Adrenal gland (tissue), 5 donors: ENCODE data around the gene HPSE2.

Experiments
- POLR2A ChIP-seq, 2 donors: fragments of 450-650 bp; IDR thresholded peaks; one replicate each; pipeline ENCODE4 v1.6.1; 2017; ENCODE audit warnings: antibody characterized with exemption in 2 of 2, mild to moderate bottlenecking in 2 of 2, moderate library complexity in 1 of 2
- TF ChIP-seq, protein P1 (sequence below), 6 experiments: fragments of 450-650 bp in 4 of 6; fragments of 200-600 bp in 2 of 6; sonication (generic) in 1 of 6; IDR thresholded peaks; 1 replicate in 5 of 6; 2 replicates in 1 of 6; pipeline versions ENCODE4 v1.5.1 to v1.8.0; 2016 to 2021; ENCODE audit warnings: antibody characterized with exemption in 6 of 6, mild to moderate bottlenecking in 2 of 6, moderate library complexity in 1 of 6
- donor health status: DM: no; HTN: no; CAD: no.

DNA sequence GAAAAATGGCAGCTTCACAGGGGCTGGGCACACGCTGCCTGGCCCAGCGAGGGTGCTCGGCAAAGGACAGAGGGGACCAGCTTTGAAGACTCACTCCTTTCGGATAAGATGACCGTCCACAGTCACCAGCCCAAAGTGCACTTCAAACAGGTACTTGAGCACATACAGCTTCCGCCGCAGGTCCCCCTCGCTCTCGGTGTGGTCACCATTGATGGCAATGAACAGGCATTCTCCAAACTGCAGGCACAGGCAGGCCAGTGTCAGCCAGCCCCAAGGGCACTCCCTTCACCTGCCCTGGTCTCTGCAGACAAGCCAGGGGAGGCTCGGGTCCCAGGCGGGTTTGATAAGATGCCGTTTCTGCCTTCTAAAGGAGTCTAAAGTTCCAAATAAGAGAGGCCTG is 800.5 kb downstream of the HPSE2 start:
- TF ChIP-seq, protein P1, sequence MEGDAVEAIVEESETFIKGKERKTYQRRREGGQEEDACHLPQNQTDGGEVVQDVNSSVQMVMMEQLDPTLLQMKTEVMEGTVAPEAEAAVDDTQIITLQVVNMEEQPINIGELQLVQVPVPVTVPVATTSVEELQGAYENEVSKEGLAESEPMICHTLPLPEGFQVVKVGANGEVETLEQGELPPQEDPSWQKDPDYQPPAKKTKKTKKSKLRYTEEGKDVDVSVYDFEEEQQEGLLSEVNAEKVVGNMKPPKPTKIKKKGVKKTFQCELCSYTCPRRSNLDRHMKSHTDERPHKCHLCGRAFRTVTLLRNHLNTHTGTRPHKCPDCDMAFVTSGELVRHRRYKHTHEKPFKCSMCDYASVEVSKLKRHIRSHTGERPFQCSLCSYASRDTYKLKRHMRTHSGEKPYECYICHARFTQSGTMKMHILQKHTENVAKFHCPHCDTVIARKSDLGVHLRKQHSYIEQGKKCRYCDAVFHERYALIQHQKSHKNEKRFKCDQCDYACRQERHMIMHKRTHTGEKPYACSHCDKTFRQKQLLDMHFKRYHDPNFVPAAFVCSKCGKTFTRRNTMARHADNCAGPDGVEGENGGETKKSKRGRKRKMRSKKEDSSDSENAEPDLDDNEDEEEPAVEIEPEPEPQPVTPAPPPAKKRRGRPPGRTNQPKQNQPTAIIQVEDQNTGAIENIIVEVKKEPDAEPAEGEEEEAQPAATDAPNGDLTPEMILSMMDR (IDR thresholded peaks at IDR 0.05) = no peak
- TF ChIP-seq POLR2A (IDR thresholded peaks at IDR 0.05) = no peak
